ENCODE measurements around the gene TMEM50A.
"Not testable (repeated sequence)": the region's sequence is repeated elsewhere in the genome, so short reads cannot be mapped to it uniquely, and the experiment has no call there.

GRCh38 chr1:25337483-25338187 is 499 bp upstream of the TMEM50A start:
- TF ChIP-seq, protein P1, sequence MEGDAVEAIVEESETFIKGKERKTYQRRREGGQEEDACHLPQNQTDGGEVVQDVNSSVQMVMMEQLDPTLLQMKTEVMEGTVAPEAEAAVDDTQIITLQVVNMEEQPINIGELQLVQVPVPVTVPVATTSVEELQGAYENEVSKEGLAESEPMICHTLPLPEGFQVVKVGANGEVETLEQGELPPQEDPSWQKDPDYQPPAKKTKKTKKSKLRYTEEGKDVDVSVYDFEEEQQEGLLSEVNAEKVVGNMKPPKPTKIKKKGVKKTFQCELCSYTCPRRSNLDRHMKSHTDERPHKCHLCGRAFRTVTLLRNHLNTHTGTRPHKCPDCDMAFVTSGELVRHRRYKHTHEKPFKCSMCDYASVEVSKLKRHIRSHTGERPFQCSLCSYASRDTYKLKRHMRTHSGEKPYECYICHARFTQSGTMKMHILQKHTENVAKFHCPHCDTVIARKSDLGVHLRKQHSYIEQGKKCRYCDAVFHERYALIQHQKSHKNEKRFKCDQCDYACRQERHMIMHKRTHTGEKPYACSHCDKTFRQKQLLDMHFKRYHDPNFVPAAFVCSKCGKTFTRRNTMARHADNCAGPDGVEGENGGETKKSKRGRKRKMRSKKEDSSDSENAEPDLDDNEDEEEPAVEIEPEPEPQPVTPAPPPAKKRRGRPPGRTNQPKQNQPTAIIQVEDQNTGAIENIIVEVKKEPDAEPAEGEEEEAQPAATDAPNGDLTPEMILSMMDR (IDR thresholded peaks at IDR 0.05), result not testable (repeated sequence)
- TF ChIP-seq EZH2, EZH2phosphoT487 (IDR thresholded peaks at IDR 0.05): not testable (repeated sequence)
